Mucosa of rectum (tissue), 2 donors: ENCODE results near the gene RNF123.

Source experiments
- H3K27ac ChIP-seq, 2 donors: one replicate each; pipeline ENCODE4 v1.7.0; 2013; ENCODE audit warnings: inconsistent platforms in 2 of 2, low read depth in 2 of 2, low read length in 2 of 2
- H3K27me3 ChIP-seq, 2 donors: one replicate each; pipeline ENCODE4 v1.7.0; 2013; ENCODE audit warnings: low read length in 2 of 2; ENCODE audit not compliant: control insufficient read depth in 2 of 2, insufficient read depth in 2 of 2
- H3K36me3 ChIP-seq, 2 donors: one replicate each; pipeline ENCODE4 v1.7.0; 2013; ENCODE audit warnings: low read length in 2 of 2; ENCODE audit not compliant: control insufficient read depth in 2 of 2, insufficient read depth in 2 of 2
- H3K4me1 ChIP-seq, 2 donors: one replicate each; pipeline ENCODE4 v1.7.0; 2013; ENCODE audit warnings: low read length in 2 of 2, mild to moderate bottlenecking in 1 of 2; ENCODE audit not compliant: control insufficient read depth in 2 of 2, insufficient read depth in 2 of 2
- H3K4me3 ChIP-seq, 2 donors: one replicate each; pipeline ENCODE4 v1.7.0; 2013; ENCODE audit warnings: low read length in 2 of 2
- H3K9ac ChIP-seq, 2 donors: one replicate each; pipeline ENCODE4 v1.7.0; 2013; ENCODE audit warnings: low read length in 2 of 2, low read depth in 1 of 2, mild to moderate bottlenecking in 1 of 2
- H3K9me3 ChIP-seq, 2 donors: one replicate each; pipeline ENCODE4 v1.7.0; 2013; ENCODE audit warnings: low read length in 2 of 2; ENCODE audit not compliant: control insufficient read depth in 2 of 2
- donor health status: healthy.
- donor health status: Normal muscosa, but diverticular disease.

The RNF123 gene

DNA sequence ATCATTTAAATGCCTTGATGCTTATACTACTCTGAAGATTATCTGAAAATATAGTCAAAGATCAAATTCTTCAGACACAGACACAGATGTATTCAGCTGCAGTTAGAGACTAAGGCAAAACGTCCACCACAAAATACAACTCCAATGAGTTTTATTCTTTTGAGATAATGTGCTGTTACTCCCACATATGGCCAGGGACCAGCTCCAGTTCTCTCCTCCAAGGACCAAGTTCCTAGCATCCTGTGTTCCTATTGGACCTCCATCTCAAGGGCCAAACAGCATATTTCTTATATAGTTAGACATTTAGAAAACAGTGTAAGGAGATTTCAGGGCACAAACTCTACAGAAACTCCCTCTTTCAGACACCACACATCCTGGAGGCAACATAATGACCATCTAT, 69.9 kb downstream of the RNF123 start:
- H3K9ac ChIP-seq = no peak overlapping the region
- no peaks in the 10 kb centered on the region for H3K4me1 ChIP-seq
- no peaks in the 10 kb centered on the region for H3K36me3 ChIP-seq
- no peaks in the 10 kb centered on the region for H3K27me3 ChIP-seq
- no peaks in the 10 kb centered on the region for H3K9me3 ChIP-seq
- H3K27ac ChIP-seq = no peak overlapping the region
- no peak overlapping the region for H3K4me3 ChIP-seq

DNA sequence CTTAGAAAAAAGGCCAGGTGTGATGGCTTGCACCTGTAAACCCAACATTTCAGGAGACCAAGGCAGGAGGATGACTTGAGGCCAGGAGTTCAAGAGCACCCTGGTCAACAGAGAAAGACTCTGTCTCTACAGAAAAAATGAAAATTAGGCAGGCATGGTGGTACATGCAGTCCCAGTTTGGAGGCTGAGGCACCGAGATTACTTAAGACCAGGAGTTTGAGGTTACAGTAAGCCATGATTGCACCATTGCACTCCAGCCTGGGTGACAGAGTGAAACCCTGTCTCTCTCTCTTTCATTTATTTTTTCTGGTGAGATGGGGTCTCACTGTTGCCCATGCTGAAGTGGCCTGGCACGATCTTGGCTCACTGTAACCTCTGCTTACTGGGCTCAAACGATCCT, 72.3 kb downstream of the RNF123 start:
- no peak overlapping the region for H3K4me3 ChIP-seq
- H3K4me1 ChIP-seq = no peaks in the 10 kb centered on the region

DNA sequence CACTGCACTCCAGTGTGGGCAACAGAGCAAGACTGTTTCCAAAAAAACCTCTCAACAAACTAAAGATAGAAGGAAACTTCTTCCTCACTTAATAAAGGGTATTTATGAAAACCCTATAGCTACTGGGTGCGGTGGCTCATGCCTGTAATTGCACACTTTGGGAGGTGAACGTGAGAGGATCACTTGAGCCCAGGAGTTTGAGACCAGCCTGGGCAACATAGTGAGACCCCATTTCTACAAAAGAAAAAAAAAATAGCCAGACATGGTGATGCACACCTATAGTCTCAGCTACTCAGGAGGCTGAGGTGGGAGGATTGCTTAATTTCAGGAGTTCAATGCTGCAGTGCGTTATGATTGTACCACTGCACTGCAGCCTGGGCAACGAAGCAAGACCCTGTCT, 74.6 kb downstream of the RNF123 start:
- Histone ChIP-seq H3K27me3 (no peaks in the 10 kb centered on the region), H3K27ac (no peak overlapping the region), H3K36me3 (peaks cover 0 to 3% of the 10 kb centered on the region in 2 donors), H3K9ac (no peak overlapping the region), H3K9me3 (no peaks in the 10 kb centered on the region), H3K4me1 (no peaks in the 10 kb centered on the region), H3K4me3 (no peak overlapping the region)

More for the DNA sequence above, 72.3 kb downstream of the RNF123 start:
- no peaks in the 10 kb centered on the region for H3K27me3 ChIP-seq
- H3K9ac ChIP-seq = no peak overlapping the region
- no peak overlapping the region for H3K27ac ChIP-seq
- H3K36me3 ChIP-seq = no peaks in the 10 kb centered on the region
- H3K9me3 ChIP-seq = no peaks in the 10 kb centered on the region

DNA sequence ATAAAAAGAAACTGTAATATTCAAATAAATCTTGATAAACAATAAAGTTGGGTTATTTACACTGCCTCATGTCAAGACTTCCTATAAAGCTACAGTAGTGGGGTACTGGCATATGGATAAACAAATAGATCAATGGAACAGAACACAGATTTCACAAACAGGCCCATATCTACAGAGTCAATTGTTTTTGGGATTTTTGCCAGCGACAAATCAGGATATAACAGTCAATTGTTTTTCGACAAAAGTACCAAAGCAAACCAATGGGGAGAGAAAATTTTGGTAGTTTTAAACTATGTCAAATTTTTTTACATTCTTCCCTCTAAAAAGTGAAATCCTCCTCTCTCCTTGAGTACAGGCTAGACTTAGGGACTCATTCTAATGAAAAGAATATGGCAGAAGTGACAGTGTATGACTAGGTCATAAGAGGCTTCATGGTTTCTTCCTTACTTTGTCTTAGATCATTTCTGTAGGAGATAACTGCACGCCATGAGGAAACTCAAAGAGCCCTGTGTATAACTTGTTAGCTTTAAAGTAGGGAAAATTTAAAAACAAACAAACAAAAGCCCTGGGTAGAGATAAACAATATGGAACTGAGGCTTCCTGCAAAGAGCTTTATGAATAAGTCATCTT, 80.0 kb downstream of the RNF123 start:
- Histone ChIP-seq H3K36me3 (peaks cover 3 to 5% of the 10 kb centered on the region in 2 donors), H3K27me3 (no peaks in the 10 kb centered on the region), H3K4me3 (no peak overlapping the region), H3K9ac (no peak overlapping the region), H3K9me3 (no peaks in the 10 kb centered on the region), H3K27ac (no peak overlapping the region), H3K4me1 (no peaks in the 10 kb centered on the region)

DNA sequence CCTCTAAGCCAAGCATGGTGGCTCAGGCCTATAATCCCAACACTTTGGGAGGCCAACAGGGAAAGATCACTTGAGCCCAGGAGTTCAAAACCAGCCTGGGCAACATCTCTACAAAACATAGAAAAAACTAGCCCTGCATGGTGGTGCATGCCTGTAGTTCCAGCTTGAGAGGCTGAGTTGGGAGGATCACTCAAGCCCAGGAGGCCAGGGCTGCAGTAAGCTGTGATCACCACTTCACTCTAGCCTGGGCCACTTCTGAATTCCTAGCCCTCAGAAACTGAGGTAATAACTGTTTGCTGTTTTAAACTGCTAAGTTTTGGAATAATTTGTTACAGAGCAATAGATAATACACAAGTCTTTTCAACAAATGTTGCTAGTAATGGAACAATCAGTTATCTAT, 80.6 kb downstream of the RNF123 start:
- no peaks in the 10 kb centered on the region for H3K4me1 ChIP-seq
- H3K36me3 ChIP-seq = peaks cover 3 to 5% of the 10 kb centered on the region in 2 donors
- H3K9me3 ChIP-seq = no peaks in the 10 kb centered on the region
- H3K4me3 ChIP-seq = no peak overlapping the region
- H3K9ac ChIP-seq = no peak overlapping the region
- H3K27ac ChIP-seq = no peak overlapping the region
- H3K27me3 ChIP-seq = no peaks in the 10 kb centered on the region
